Kidney capillary endothelial cell (primary cell): ENCODE data around the gene KAT6B.
"Not testable (repeated sequence)": the region's sequence is repeated elsewhere in the genome, so short reads cannot be mapped to it uniquely, and the experiment has no call there.

Experiments used
- DNase-seq: peaks from one replicate; pipeline ENCODE4 v3.0.0-alpha.2; 2018; ENCODE audit warnings: low spot score

The KAT6B gene

GRCh38 chr10:74862625-74863024 is 36.2 kb downstream of the KAT6B start:
- no peak for DNase-seq

- no peak for DNase-seq
Observed at GRCh38 chr10:74863551-74863950, 37.2 kb downstream of the KAT6B start.

- no peak for DNase-seq
Observed at GRCh38 chr10:74867351-74867750, 41.0 kb downstream of the KAT6B start.

- DNase-seq: no peak
Observed at GRCh38 chr10:74868392-74868977, 42.1 kb downstream of the KAT6B start.

- DNase-seq: no peak
Observed at GRCh38 chr10:74869635-74870034, 43.2 kb downstream of the KAT6B start.

GRCh38 chr10:74870191-74870590 is 43.8 kb downstream of the KAT6B start:
- DNase-seq: no peak

- no peak for DNase-seq
Observed at GRCh38 chr10:74871595-74872382, 45.4 kb downstream of the KAT6B start.

- no peak for DNase-seq
Observed at GRCh38 chr10:74873803-74874454, 47.5 kb downstream of the KAT6B start.

GRCh38 chr10:74874649-74875048 is 48.2 kb downstream of the KAT6B start:
- no peak for DNase-seq

- DNase-seq: no peak
Observed at GRCh38 chr10:74875068-74875467, 48.7 kb downstream of the KAT6B start.

GRCh38 chr10:74875966-74876365 is 49.6 kb downstream of the KAT6B start:
- DNase-seq: no peak

GRCh38 chr10:74877054-74877453 is 50.7 kb downstream of the KAT6B start:
- not testable (repeated sequence) for DNase-seq

GRCh38 chr10:74877898-74878297 is 51.5 kb downstream of the KAT6B start:
- no peak for DNase-seq

- no peak for DNase-seq
Observed at GRCh38 chr10:74880041-74880440, 53.6 kb downstream of the KAT6B start.

- no peak for DNase-seq
Observed at GRCh38 chr10:74881253-74881884, 55.0 kb downstream of the KAT6B start.

GRCh38 chr10:74882427-74882826 is 56.0 kb downstream of the KAT6B start:
- no peak for DNase-seq

GRCh38 chr10:74882831-74883230 is 56.4 kb downstream of the KAT6B start:
- DNase-seq: no peak

GRCh38 chr10:74883428-74883827 is 57.0 kb downstream of the KAT6B start:
- no peak for DNase-seq

GRCh38 chr10:74887614-74888284 is 61.3 kb downstream of the KAT6B start:
- no peak for DNase-seq

GRCh38 chr10:74888962-74889661 is 62.7 kb downstream of the KAT6B start:
- no peak for DNase-seq

GRCh38 chr10:74889662-74889998 is 63.2 kb downstream of the KAT6B start:
- DNase-seq: no peak

GRCh38 chr10:74890460-74890859 is 64.1 kb downstream of the KAT6B start:
- no peak for DNase-seq
